ENCODE results near the gene TUB.

TUB gene

GRCh38 chr11:8067929-8068575 is 13.0 kb upstream of the TUB start:
- DNase-seq (ENCODE audit: low read depth in 1 of 2, low spot score in 1 of 2) = no peak

GRCh38 chr11:8068605-8069221 is 12.3 kb upstream of the TUB start:
- DNase-seq (ENCODE audit: low read depth in 1 of 2, low spot score in 1 of 2) = no peak

- DNase-seq (ENCODE audit: low read depth in 1 of 2, low spot score in 1 of 2) = no peak
Observed at GRCh38 chr11:8069771-8070170, 11.2 kb upstream of the TUB start.

- no peak for DNase-seq (ENCODE audit: low read depth in 1 of 2, low spot score in 1 of 2)
Observed at GRCh38 chr11:8070417-8071115, 10.4 kb upstream of the TUB start.

GRCh38 chr11:8071616-8072581 is 9.1 kb upstream of the TUB start:
- DNase-seq (ENCODE audit: low read depth in 1 of 2, low spot score in 1 of 2) = no peak

- no peak for DNase-seq (ENCODE audit: low read depth in 1 of 2, low spot score in 1 of 2)
Observed at GRCh38 chr11:8075119-8075726, 5.8 kb upstream of the TUB start.

- no peak for DNase-seq (ENCODE audit: low read depth in 1 of 2, low spot score in 1 of 2)
Observed at GRCh38 chr11:8079111-8079675, 1.8 kb upstream of the TUB start.

GRCh38 chr11:8080069-8080670 is 841 bp upstream of the TUB start:
- DNase-seq (ENCODE audit: low read depth in 1 of 2, low spot score in 1 of 2) = no peak

- no peak for DNase-seq (ENCODE audit: low read depth in 1 of 2, low spot score in 1 of 2)
Observed at GRCh38 chr11:8081591-8082250, 710 bp downstream of the TUB start.

- no peak for DNase-seq (ENCODE audit: low read depth in 1 of 2, low spot score in 1 of 2)
Observed at GRCh38 chr11:8082391-8083087, 1.5 kb downstream of the TUB start.

- DNase-seq (ENCODE audit: low read depth in 1 of 2, low spot score in 1 of 2) = no peak
Observed at GRCh38 chr11:8083088-8083395, 2.0 kb downstream of the TUB start.

GRCh38 chr11:8083871-8084281 is 2.9 kb downstream of the TUB start:
- DNase-seq (ENCODE audit: low read depth in 1 of 2, low spot score in 1 of 2) = no peak

GRCh38 chr11:8084352-8084751 is 3.3 kb downstream of the TUB start:
- no peak for DNase-seq (ENCODE audit: low read depth in 1 of 2, low spot score in 1 of 2)

- DNase-seq (ENCODE audit: low read depth in 1 of 2, low spot score in 1 of 2) = no peak
Observed at GRCh38 chr11:8085011-8085645, 4.1 kb downstream of the TUB start.

GRCh38 chr11:8086001-8086479 is 5.0 kb downstream of the TUB start:
- no peak for DNase-seq (ENCODE audit: low read depth in 1 of 2, low spot score in 1 of 2)

- no peak for DNase-seq (ENCODE audit: low read depth in 1 of 2, low spot score in 1 of 2)
Observed at GRCh38 chr11:8086571-8086970, 5.6 kb downstream of the TUB start.

- DNase-seq (ENCODE audit: low read depth in 1 of 2, low spot score in 1 of 2) = no peak
Observed at GRCh38 chr11:8087185-8087584, 6.2 kb downstream of the TUB start.

- no peak for DNase-seq (ENCODE audit: low read depth in 1 of 2, low spot score in 1 of 2)
Observed at GRCh38 chr11:8087756-8088155, 6.7 kb downstream of the TUB start.

Data from activated CD4-positive, alpha-beta T cell treated with anti-CD3 and anti-CD28 coated beads, Interleukin-2, amount 50 U/mL, for 24 hours (primary cell).